Subcutaneous adipose tissue (tissue), 4 donors: Measurements from ENCODE around the gene ATP8A2. TPM values are rescaled to one million over a fixed set of nuclear protein-coding genes. Genes with fewer than 3 reads are reported as not detected.

ENCODE experiments used
- total RNA-seq, 4 donors: library from RNA; depleted of rRNA; stranded (reverse); fragments of >200 nt; gene quantifications; one replicate each; pipeline ENCODE4 v1.1.0, GENCODE V29; 2016
- TF ChIP-seq, protein P1 (sequence below): fragments of 450-650 bp; IDR thresholded peaks from one replicate; pipeline ENCODE4 v1.5.1; 2016; ENCODE audit warnings: low read depth, mild to moderate bottlenecking, control low read depth, antibody characterized with exemption, moderate library complexity

Gene ATP8A2
- total RNA-seq, 4 donors from 2014 or later = under 0.01 to 0.17 TPM; not detected in 2

GRCh38 chr13:25840931-25841330 lies 469.2 kb downstream of the ATP8A2 start:
- TF ChIP-seq, protein P1, sequence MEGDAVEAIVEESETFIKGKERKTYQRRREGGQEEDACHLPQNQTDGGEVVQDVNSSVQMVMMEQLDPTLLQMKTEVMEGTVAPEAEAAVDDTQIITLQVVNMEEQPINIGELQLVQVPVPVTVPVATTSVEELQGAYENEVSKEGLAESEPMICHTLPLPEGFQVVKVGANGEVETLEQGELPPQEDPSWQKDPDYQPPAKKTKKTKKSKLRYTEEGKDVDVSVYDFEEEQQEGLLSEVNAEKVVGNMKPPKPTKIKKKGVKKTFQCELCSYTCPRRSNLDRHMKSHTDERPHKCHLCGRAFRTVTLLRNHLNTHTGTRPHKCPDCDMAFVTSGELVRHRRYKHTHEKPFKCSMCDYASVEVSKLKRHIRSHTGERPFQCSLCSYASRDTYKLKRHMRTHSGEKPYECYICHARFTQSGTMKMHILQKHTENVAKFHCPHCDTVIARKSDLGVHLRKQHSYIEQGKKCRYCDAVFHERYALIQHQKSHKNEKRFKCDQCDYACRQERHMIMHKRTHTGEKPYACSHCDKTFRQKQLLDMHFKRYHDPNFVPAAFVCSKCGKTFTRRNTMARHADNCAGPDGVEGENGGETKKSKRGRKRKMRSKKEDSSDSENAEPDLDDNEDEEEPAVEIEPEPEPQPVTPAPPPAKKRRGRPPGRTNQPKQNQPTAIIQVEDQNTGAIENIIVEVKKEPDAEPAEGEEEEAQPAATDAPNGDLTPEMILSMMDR = no peak

- TF ChIP-seq, protein P1 = no peak
Measured at GRCh38 chr13:25843692-25844091, 471.9 kb downstream of the ATP8A2 start.

DNA sequence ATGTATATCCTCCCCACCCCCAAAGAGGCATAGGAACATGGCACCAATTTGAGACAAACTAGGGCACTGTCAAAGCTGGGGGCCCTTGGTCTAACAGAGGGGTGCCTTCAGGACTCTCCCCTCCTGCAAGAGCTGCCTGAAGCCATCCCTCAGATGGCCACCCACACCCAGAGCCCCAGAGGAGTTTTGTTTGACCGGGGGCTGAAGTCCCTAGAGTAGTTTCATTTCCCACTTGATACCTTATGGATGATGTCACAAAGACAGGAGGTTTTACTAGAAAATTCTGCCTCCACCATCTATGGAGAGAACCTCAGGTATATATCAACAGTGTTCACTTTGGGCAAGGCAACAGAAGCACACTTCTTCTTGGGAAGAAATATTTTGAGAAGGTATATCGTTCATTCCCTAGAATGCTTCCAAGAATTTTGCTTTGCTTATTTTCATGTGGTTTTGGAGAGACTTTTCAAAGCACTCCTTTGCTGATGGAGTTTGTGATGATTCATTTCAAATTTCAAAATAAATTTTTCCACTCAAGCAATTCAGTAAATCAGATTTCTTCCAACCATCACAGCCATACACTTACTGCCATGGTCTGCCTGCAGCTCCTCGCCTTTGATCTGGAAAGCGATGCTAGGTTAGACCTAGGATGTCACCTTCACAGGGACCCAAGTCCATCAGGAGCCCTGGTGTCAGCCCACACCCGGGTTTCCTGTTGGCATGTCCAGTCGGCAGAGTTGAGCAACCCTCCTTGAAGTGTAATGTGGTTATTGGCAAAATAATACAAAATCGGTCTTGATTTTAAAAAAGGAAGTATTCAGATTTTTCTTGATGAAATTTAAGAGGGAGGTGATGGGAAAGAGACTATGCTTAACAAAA lies 473.0 kb downstream of the ATP8A2 start:
- TF ChIP-seq, protein P1 = no peak

GRCh38 chr13:25846222-25846984 lies 474.6 kb downstream of the ATP8A2 start:
- TF ChIP-seq, protein P1 = no peak

GRCh38 chr13:25847145-25847544 lies 475.4 kb downstream of the ATP8A2 start:
- TF ChIP-seq, protein P1 = no peak

- TF ChIP-seq, protein P1 = no peak
Measured at GRCh38 chr13:25847635-25848626, 476.2 kb downstream of the ATP8A2 start.
